GM12891 (cell line): ENCODE results near the gene GALNT13.

Experiments used
- DNase-seq: peaks from one replicate; pipeline ENCODE4 v3.0.0; 2011; ENCODE audit warnings: low spot score; ENCODE audit not compliant: insufficient read length
- FAIRE-seq: peaks from 2 replicates; lab custom pipeline; 2011; peaks lifted over from hg19 to GRCh38; lab: Jason Lieb, UNC
- PAX5 ChIP-seq: IDR thresholded peaks from 2 replicates; pipeline ENCODE4 v1.6.1; 2011; ENCODE audit warnings: low read length, moderate library complexity, mild to moderate bottlenecking; ENCODE audit not compliant: insufficient read depth, severe bottlenecking
- POLR2A ChIP-seq: IDR thresholded peaks from 2 replicates; pipeline ENCODE4 v1.6.1; 2011; ENCODE audit warnings: low read depth, low read length, control low read depth
- POLR2AphosphoS5 ChIP-seq: IDR thresholded peaks from 2 replicates; pipeline ENCODE4 v1.6.1; 2011; ENCODE audit warnings: low read depth, low read length, control low read depth
- POU2F2 ChIP-seq: IDR thresholded peaks from 2 replicates; pipeline ENCODE4 v1.6.1; 2011; ENCODE audit warnings: low read depth, mild to moderate bottlenecking, control low read depth, low read length, moderate library complexity
- SPI1 ChIP-seq: IDR thresholded peaks from 2 replicates; pipeline ENCODE4 v1.6.1; 2011; ENCODE audit warnings: low read depth, low read length, control low read depth
- TAF1 ChIP-seq: IDR thresholded peaks from 2 replicates; pipeline ENCODE4 v1.6.1; 2011; ENCODE audit warnings: low read depth, low read length, control low read depth

The GALNT13 gene

GRCh38 chr2:154446324-154446723 is 574.6 kb downstream of the GALNT13 start:
- DNase-seq, result no peak
- no peak for FAIRE-seq
- no peak for TF ChIP-seq TAF1
- TF ChIP-seq SPI1, result no peak
- TF ChIP-seq POU2F2, result no peak
- no peak for TF ChIP-seq POLR2A
- TF ChIP-seq POLR2AphosphoS5, result no peak
- no peak for TF ChIP-seq PAX5

- FAIRE-seq, result no peak
- DNase-seq, result no peak
- TF ChIP-seq TAF1, result no peak
- no peak for TF ChIP-seq PAX5
- TF ChIP-seq POLR2AphosphoS5, result no peak
- no peak for TF ChIP-seq SPI1
- TF ChIP-seq POU2F2, result no peak
- no peak for TF ChIP-seq POLR2A
These were observed 576.2 kb downstream of the GALNT13 start for GRCh38 chr2:154447727-154448418.

GRCh38 chr2:154449951-154450658 is 578.4 kb downstream of the GALNT13 start:
- no peak for FAIRE-seq
- no peak for DNase-seq
- TF ChIP-seq POLR2A, result no peak
- TF ChIP-seq SPI1, result no peak
- no peak for TF ChIP-seq POLR2AphosphoS5
- no peak for TF ChIP-seq POU2F2
- no peak for TF ChIP-seq PAX5
- no peak for TF ChIP-seq TAF1

- TF ChIP-seq TAF1 (no peak), POLR2AphosphoS5 (no peak), POU2F2 (no peak), PAX5 (no peak), POLR2A (no peak), SPI1 (no peak)
These were observed 580.7 kb downstream of the GALNT13 start for GRCh38 chr2:154452471-154452870.

GRCh38 chr2:154452906-154453493 is 581.3 kb downstream of the GALNT13 start:
- TF ChIP-seq TAF1 (no peak), SPI1 (no peak), POLR2A (no peak), POU2F2 (no peak), PAX5 (no peak), POLR2AphosphoS5 (no peak)
- no peak for DNase-seq
- peak; percentile 38 for FAIRE-seq

More at GRCh38 chr2:154452471-154452870, 580.7 kb downstream of the GALNT13 start:
- FAIRE-seq (no peak), DNase-seq (no peak)

GRCh38 chr2:154455166-154455565 is 583.4 kb downstream of the GALNT13 start:
- TF ChIP-seq TAF1, result no peak
- no peak for TF ChIP-seq POLR2AphosphoS5
- no peak for TF ChIP-seq SPI1
- TF ChIP-seq POLR2A, result no peak
- TF ChIP-seq PAX5, result no peak
- TF ChIP-seq POU2F2, result no peak
- DNase-seq (no peak), FAIRE-seq (no peak)

- TF ChIP-seq POU2F2 (no peak), PAX5 (no peak), POLR2A (no peak), TAF1 (no peak), SPI1 (no peak), POLR2AphosphoS5 (no peak)
- DNase-seq, result no peak
- FAIRE-seq, result no peak
These were observed 584.1 kb downstream of the GALNT13 start for GRCh38 chr2:154455866-154456265.

- FAIRE-seq (no peak), DNase-seq (no peak)
These were observed 585.6 kb downstream of the GALNT13 start for GRCh38 chr2:154457286-154457685.

GRCh38 chr2:154459286-154459685 is 587.6 kb downstream of the GALNT13 start:
- TF ChIP-seq POU2F2 (no peak), TAF1 (no peak), POLR2AphosphoS5 (no peak)
- DNase-seq (no peak), FAIRE-seq (no peak)

More at GRCh38 chr2:154457286-154457685, 585.6 kb downstream of the GALNT13 start:
- TF ChIP-seq TAF1 (no peak), SPI1 (no peak), PAX5 (no peak), POLR2A (no peak), POLR2AphosphoS5 (no peak), POU2F2 (no peak)
